ENCODE measurements around the gene GADD45G.

The GADD45G gene

GRCh38 chr9:89655056-89655989 lies 50.5 kb downstream of the GADD45G start:
- no peak for DNase-seq

Measured in activated CD4-positive, alpha-beta T cell treated with anti-CD3 and anti-CD28 coated beads for 4 hours (primary cell).